GM19372 (cell line): ENCODE measurements around the gene RNF224.
"Not testable (repeated sequence)": the region's sequence is repeated elsewhere in the genome, so short reads cannot be mapped to it uniquely, and the experiment has no call there.

Experiments
- ATAC-seq: cut with Tn5 transposase; IDR thresholded peaks from one replicate; pipeline ENCODE4 v1.9.1; 2021; ENCODE audit warnings: mild to moderate bottlenecking, low read depth, moderate library complexity; ENCODE audit not compliant: unreplicated experiment

Gene RNF224

GRCh38 chr9:137251194-137251461, 23.8 kb downstream of the RNF224 start, which contains the start of gene STPG3:
Gene STPG3, plus strand, starts transcription at chr9:137251286. Its CDS starts 1 bp downstream, at chr9:137251287.
- ATAC-seq, result no peak

- ATAC-seq, result no peak
Observed at GRCh38 chr9:137251490-137252268, 24.4 kb downstream of the RNF224 start.

DNA sequence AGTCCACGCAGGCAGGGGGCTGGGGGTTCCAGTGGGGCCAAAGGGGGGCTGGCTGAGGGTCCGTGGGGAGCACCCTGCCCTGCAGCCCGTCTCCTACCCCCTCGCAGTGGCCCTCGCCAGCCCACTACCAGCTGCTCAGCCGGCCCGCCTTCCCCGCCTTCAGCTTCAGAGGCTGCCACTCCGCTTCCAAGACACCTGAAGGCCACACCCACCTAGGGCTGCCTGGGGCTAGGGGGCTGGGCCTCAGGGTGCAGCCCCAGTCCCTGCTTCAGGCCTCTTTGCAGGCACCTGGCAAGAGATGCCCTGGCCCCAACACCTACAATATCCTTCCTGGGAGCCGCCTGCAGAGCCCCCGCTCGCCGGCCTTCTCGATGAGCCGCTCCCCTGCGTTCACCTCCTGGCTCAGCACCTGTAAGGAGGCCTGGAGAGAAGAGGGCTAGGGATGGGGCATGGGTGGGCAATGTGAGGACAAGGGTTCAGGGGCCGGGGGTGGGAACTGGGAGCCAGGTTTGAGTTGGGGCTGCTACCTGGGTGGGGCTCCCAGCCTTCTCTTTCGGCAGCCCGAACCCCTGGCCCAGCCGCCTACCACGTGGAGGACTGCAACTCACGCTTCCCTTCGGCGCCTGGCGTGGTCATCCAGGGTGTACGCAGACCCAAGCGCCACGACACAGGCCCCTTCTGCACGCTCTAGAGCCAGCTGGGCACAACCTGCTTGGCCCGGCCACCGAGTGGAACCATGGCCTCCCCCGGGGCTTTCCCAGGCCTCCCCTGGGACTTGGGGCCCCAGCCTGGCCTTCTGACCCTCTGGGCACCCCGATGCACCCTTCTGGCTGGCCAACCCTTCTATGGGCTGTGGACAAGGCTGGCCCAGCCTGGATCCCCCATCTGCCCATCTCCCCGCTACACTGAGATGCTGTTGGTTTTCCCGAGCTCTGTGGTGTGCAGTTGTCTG, 25.5 kb downstream of the RNF224 start:
- ATAC-seq, result no peak

- ATAC-seq, result no peak
Observed at GRCh38 chr9:137253717-137254623, 26.7 kb downstream of the RNF224 start.

- peak; percentile 80 for ATAC-seq
Observed at GRCh38 chr9:137254624-137255447, 27.5 kb downstream of the RNF224 start, which contains the start of gene NELFB. Gene NELFB, plus strand, starts transcription at chr9:137255327.

GRCh38 chr9:137255448-137256114, 28.3 kb downstream of the RNF224 start:
- peak; percentile 24 for ATAC-seq

DNA sequence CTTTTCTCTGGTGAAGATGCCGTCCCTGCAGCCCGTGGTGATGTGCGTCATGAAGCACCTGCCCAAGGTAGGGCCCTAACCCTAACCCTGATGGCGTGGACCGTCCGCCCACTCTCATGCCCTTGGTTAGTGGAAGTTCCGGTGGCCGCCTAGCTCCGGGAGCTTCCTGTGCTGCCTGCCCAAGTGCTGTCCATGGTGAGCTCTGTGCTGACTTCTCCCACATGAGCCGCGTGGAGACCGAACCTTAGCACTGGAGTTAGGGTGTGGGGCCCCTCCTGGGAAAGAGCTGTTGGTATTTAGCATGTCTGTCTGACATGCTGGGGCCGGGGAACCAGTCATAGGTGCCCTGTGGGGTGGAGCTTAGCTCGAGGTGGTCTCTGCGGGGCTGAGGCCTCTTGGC, 29.1 kb downstream of the RNF224 start:
- ATAC-seq, result no peak

DNA sequence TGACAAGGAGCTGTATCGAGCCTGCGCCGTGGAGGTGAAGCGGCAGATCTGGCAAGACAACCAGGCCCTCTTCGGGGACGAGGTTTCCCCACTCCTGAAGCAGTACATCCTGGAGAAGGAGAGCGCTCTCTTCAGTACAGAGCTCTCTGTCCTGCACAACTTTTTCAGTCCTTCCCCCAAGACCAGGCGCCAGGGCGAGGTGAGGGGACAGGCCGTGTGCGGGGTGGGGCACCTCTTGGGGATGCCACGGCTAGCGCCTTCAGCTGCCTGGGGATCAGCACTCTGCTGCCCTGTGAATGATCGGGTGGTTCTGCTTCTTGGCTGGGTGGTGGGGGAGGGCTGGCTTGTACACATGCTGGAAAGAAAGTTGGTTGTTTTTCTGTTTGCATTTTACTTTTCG, 29.6 kb downstream of the RNF224 start:
- no peak for ATAC-seq

- not testable (repeated sequence) for ATAC-seq
Observed at GRCh38 chr9:137262173-137262908, 35.0 kb downstream of the RNF224 start.

- no peak for ATAC-seq
Observed at GRCh38 chr9:137262909-137263285, 35.6 kb downstream of the RNF224 start.

DNA sequence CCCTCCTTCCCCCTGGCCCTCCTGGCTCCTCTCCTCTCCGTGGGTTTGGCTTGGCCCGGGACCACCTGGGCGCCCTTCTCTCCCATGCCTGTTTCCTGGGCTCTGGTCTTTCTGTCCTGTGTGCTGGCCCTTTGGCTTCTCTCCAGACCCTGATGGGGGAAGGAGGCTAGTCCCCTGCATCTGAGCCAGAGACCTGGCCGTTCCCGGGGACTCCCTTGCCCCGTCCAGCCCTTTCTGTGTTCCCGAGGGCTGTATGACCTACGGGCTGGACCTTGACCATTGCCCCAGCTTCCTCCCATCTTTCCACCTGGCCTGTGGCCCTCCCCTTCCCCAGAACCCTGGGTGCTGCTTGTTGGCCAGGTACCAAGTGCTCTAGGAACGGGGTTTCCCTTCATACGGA, 36.2 kb downstream of the RNF224 start:
- ATAC-seq, result no peak

GRCh38 chr9:137264067-137264466, 36.8 kb downstream of the RNF224 start:
- ATAC-seq, result no peak

- no peak for ATAC-seq
Observed at GRCh38 chr9:137265496-137266161, 38.3 kb downstream of the RNF224 start.

DNA sequence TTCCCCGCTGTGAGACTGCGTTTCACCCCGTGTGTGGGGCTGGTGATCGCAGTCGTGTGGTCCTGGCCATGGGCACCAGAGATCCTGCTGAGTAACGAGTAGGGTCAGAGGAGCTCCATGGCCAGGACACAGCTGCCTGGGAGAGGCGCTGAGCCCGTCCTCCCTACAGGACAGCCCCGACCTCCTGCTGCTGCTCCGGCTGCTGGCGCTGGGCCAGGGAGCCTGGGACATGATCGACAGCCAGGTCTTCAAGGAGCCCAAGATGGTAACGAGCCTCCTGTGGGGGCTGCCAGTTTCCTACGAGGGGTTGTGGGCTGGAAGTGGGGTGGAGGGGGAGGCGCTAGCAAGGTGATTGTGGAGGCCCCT, 38.8 kb downstream of the RNF224 start:
- no peak for ATAC-seq

DNA sequence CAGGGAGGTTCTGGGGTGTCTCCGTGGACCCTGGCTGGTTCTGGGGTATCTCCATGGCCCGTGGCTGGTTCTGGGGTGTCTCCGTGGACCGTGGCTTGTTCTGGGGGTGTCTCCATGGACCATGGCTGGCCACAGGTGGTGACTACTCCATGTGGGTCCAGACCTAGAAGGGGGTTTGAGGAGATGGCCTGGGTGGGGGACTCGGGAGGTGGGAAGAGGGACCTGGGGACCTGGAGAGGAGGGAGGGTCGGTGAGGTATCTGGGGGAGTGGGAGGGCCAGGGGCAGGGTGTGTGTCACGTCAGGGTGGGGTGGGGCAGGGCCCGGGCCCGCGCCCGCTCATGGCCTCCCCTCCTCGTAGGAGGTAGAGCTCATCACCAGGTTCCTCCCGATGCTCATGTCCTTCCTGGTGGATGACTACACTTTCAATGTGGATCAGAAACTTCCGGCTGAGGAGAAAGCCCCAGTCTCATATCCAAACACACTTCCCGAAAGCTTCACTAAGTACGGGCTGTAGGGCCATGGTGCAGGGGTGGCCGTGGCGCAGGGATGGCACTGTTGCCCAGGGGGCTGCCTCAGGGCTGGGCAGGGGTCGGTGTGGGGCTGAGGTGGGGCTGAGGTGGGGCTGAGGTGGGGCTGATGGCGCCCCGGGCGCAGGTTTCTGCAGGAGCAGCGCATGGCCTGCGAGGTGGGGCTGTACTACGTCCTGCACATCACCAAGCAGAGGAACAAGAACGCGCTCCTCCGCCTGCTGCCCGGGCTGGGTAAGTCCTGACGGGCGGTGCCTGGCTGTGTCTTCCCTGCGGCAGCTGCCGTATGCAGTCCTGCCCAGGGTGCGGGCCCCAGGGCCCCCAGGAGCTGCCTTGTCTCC, 39.5 kb downstream of the RNF224 start:
- ATAC-seq, result no peak

GRCh38 chr9:137267933-137268355, 40.6 kb downstream of the RNF224 start:
- ATAC-seq, result no peak

DNA sequence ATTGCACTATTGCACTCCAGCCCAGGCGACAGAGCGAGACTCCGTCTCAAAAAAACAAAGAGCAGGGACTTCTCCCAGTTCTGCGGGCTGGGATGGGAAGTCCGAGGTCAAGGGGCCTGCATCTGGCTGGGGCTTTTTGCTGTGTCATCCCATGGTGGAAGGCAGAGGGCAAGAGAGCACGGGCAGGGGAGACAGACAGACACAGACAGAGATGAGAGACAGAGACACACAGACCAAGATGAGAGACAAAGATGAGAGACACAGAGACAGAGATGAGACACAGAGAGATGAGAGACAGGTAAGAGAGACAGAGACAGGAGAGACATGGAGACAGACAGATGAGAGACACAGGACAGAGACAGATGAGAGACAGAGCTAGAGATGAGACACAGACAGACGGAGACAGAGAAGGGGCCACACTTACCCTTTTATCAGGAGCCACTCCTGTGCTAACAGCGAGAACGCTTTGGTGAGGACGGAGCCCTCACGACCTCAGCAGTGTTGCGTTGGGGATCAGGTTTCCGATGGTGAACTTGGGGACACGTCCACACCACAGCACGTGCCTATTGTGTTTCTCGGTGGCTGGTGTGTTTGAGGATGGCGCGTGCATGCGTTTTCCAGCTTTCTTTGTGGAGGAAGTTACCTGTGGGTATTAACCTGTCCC, 41.4 kb downstream of the RNF224 start:
- ATAC-seq, result no peak
